HepG2 (cell line): ENCODE data around the gene SGIP1. TPM values are rescaled to one million over a fixed set of nuclear protein-coding genes. Genes with fewer than 3 reads are reported as not detected.

Experiments used
- ATAC-seq: fragments of 200-7000 bp; cut with Tn5 transposase; 3 replicates; pipeline ENCODE4 v1.9.1; 2020; ENCODE audit warnings: mild to moderate bottlenecking, moderate library complexity
- BruUV-seq: library from RNA; stranded (reverse); fragments of 400-500 nt; replicated peaks from 2 replicates; lab custom pipeline; 2021; lab: Mats Ljungman, UMichigan
- CTCF ChIA-PET: fragments of 300-600 bp; formaldehyde crosslinking; extraction: SDS; loops from one replicate; lab custom pipeline; 2021; ENCODE audit warnings: low total read pairs, inconsistent platforms, low intra/inter-chr PET ratio; lab: Yijun Ruan, JAX
- POLR2A ChIA-PET: fragments of 350-600 bp; sonication (Branson Sonifier 250); formaldehyde crosslinking; loops from one replicate; lab custom pipeline; 2020; ENCODE audit warnings: antibody characterized with exemption, inconsistent platforms; lab: Yijun Ruan, JAX
- DNase-seq: peaks from one replicate; pipeline ENCODE4 v3.0.0-alpha.2; 2015; ENCODE audit warnings: low spot score
- FAIRE-seq: peaks from 3 replicates; lab custom pipeline; 2011; peaks lifted over from hg19 to GRCh38; lab: Jason Lieb, UNC
- H2AFZ ChIP-seq: one replicate; pipeline ENCODE4 v1.6.1; 2011; ENCODE audit warnings: low read length, inconsistent platforms
- H3K27ac ChIP-seq: fragments of 300-600 bp; 3 replicates; pipeline ENCODE4 v1.8.0; 2011; ENCODE audit warnings: mixed run types, mild to moderate bottlenecking, mixed read lengths, low read length, inconsistent platforms; ENCODE audit not compliant: insufficient read depth; ENCODE audit errors: extremely low read length
- H3K27me3 ChIP-seq, 2 experiments: fragments of 200-600 bp in 1 of 2; 2 replicates in 1 of 2; 3 replicates in 1 of 2; pipeline versions ENCODE4 v1.6.0 to v1.8.0; 2011; ENCODE audit warnings: low read length in 2 of 2, mild to moderate bottlenecking in 2 of 2, moderate library complexity in 2 of 2, inconsistent platforms in 1 of 2; ENCODE audit not compliant: insufficient read depth in 2 of 2, control insufficient read depth in 1 of 2
- H3K36me3 ChIP-seq, 2 experiments: fragments of 200-600 bp in 1 of 2; replicated peaks in 1 of 2; 2 replicates in 1 of 2; 3 replicates in 1 of 2; pipeline versions ENCODE4 v1.5.1 to v1.8.0; 2011; ENCODE audit warnings: low read length in 2 of 2, inconsistent platforms in 1 of 2; ENCODE audit not compliant: insufficient read depth in 2 of 2, control insufficient read depth in 1 of 2
- H3K4me1 ChIP-seq: 2 replicates; pipeline ENCODE4 v1.5.1; 2012; ENCODE audit warnings: low read length, inconsistent platforms; ENCODE audit not compliant: insufficient read depth
- H3K4me2 ChIP-seq: 2 replicates; pipeline ENCODE4 v1.6.0; 2011; ENCODE audit warnings: low read depth, low read length, inconsistent platforms
- H3K4me3 ChIP-seq, 3 experiments: fragments of 200-600 bp in 1 of 3; sonication (generic), shearing (Covaris generic) in 1 of 3; replicated peaks in 1 of 3; 2 replicates each; pipeline ENCODE4 v1.5.1; 2011 to 2016; ENCODE audit warnings: low read length in 3 of 3, inconsistent platforms in 2 of 3, low read depth in 2 of 3, mild to moderate bottlenecking in 2 of 3, control low read depth in 1 of 3, mixed read lengths in 1 of 3; ENCODE audit not compliant: insufficient read depth in 1 of 3
- H3K79me2 ChIP-seq: one replicate; pipeline ENCODE4 v1.6.1; 2011; ENCODE audit warnings: low read length, inconsistent platforms; ENCODE audit not compliant: insufficient read depth
- H3K9ac ChIP-seq: 2 replicates; pipeline ENCODE4 v1.6.0; 2011; ENCODE audit warnings: mild to moderate bottlenecking, low read depth, low read length, inconsistent platforms; ENCODE audit not compliant: insufficient read depth
- H3K9me3 ChIP-seq: 2 replicates; pipeline ENCODE4 v1.5.1; 2012; ENCODE audit warnings: mild to moderate bottlenecking, low read length
- H4K20me1 ChIP-seq: 2 replicates; pipeline ENCODE4 v1.6.0; 2011; ENCODE audit warnings: inconsistent platforms, mild to moderate bottlenecking, low read length, moderate library complexity; ENCODE audit not compliant: insufficient read depth
- EED ChIP-seq: sonication (generic); formaldehyde crosslinking; IDR thresholded peaks from 2 replicates; pipeline ENCODE4 v1.5.0; 2020; ENCODE audit warnings: mild to moderate bottlenecking, missing genetic modification reagents
- NONO ChIP-seq, 2 experiments: fragments of 450-650 bp in 1 of 2; sonication (generic) in 1 of 2; formaldehyde crosslinking in 1 of 2; IDR thresholded peaks in 1 of 2; conservative IDR thresholded peaks in 1 of 2; 2 replicates each; pipeline versions ENCODE4 v1.6.1 to v1.8.0; 2017 to 2022; ENCODE audit warnings: mild to moderate bottlenecking in 1 of 2, missing genetic modification reagents in 1 of 2, moderate library complexity in 1 of 2
- REST ChIP-seq, 2 experiments: IDR thresholded peaks; 2 replicates each; pipeline ENCODE4 v1.6.1; 2011 to 2012; ENCODE audit warnings: low read length in 2 of 2, borderline replicate concordance in 1 of 2, low read depth in 1 of 2, mild to moderate bottlenecking in 1 of 2, moderate library complexity in 1 of 2
- ZFY ChIP-seq: sonication (generic); formaldehyde crosslinking; IDR thresholded peaks from 2 replicates; pipeline ENCODE4 v1.4.0; 2020; ENCODE audit warnings: missing genetic modification reagents
- ZNF292 ChIP-seq: sonication (generic); formaldehyde crosslinking; IDR thresholded peaks from 2 replicates; pipeline ENCODE4 v1.8.1; 2022; ENCODE audit warnings: mild to moderate bottlenecking, low read depth, missing genetic modification reagents, borderline replicate concordance
- in situ Hi-C: cut with HindIII; loops from 2 replicates; pipeline ENCODE4 v1.10.0; 2017; ENCODE audit warnings: low pct_unique_long_range_greater_than_20kb; ENCODE audit not compliant: extremely low pct_ligation_motif_present
- intact Hi-C: fragments of 100-400 bp; cut with micrococcal nuclease; formaldehyde crosslinking; loops from one replicate; pipeline ENCODE4 v1.10.0; 2022; ENCODE audit not compliant: unreplicated experiment
- polyA plus RNA-seq, 8 experiments: library from polyadenylated mRNA; depleted of rRNA in 3 of 8; stranded (reverse) in 7 of 8; unstranded in 1 of 8; fragments of >200 nt; fragmentation: Illumina TruSeq in 4 of 8; extraction: Trizol in 4 of 8; gene quantifications; 2 replicates each; pipeline versions ENCODE4 v1.2.1 to v1.2.3, GENCODE V29; 2011 to 2016; ENCODE audit warnings: low read depth in 4 of 8, missing spikeins in 1 of 8, mixed read lengths in 1 of 8; ENCODE audit not compliant: insufficient read depth in 1 of 8
- total RNA-seq, 5 experiments: library from RNA; depleted of rRNA; stranded (reverse); fragments of >200 nt; fragmentation: Illumina TruSeq; extraction: Trizol; gene quantifications; 2 replicates each; pipeline ENCODE4 v1.2.3, GENCODE V29; 2016; ENCODE audit warnings: low read depth in 1 of 5

SGIP1 gene
- total and polyA plus RNA-seq, 2 of the 13 experiments (the other 11 are each of a cell fraction or from before 2014, with no cell fraction given): not detected

DNA sequence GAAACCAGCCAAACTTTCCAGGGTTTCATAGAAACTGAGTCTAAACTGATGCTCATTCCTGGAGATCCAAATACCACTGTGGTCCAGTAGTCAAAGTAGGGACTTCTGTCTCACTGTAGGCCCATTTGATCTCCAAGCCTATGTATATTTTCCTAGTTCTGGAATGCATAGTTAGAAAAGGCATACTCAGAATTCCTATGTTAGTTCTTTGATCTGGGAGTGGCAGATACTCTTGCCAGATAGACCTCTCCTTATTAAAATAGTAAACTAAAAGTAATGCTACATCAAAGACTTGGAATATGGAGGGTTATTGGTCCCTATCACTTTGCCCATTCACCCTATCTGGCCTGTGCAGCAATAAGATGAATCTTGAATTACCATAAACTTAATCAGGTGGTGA lies 10.4 kb upstream of the SGIP1 start:
- TF ChIP-seq ZNF292 (CRISPR knock-in tag): no peak
- TF ChIP-seq REST (IDR thresholded peaks at IDR 0.05; ENCODE audit: borderline replicate concordance in 1 of 2, low read depth in 1 of 2, low read length in 2 of 2): no peak
- TF ChIP-seq ZFY (CRISPR knock-in tag): no peak
- TF ChIP-seq NONO (IDR thresholded peaks at IDR 0.05): no peak
- TF ChIP-seq NONO (CRISPR knock-in tag; conservative IDR thresholded peaks at IDR 0.05): no peak
- no peak for TF ChIP-seq EED (CRISPR knock-in tag)

More for the DNA sequence above, 10.4 kb upstream of the SGIP1 start:
- ATAC-seq (no peak), FAIRE-seq (no peak), DNase-seq (no peak)
- no peaks in the 10 kb centered on the region for H3K79me2 ChIP-seq
- no peaks in the 10 kb centered on the region for H3K9me3 ChIP-seq
- intact Hi-C loops (loop anchor here (1.0 kb wide), 1 partner anchor 20 kb away; no protein-coding TSS in a partner anchor), in situ Hi-C loops (no loop called here)
- ChIA-PET POLR2A (no interaction called here), CTCF (no interaction called here)
- no peaks in the 10 kb centered on the region for H4K20me1 ChIP-seq
- H2AFZ ChIP-seq: no peak overlapping the region
- H3K4me3 ChIP-seq: no peak overlapping the region
- peaks cover 16% of the 10 kb centered on the region; the same call in 1 of the 2 replicates for H3K4me1 ChIP-seq
- no peak overlapping the region for H3K4me2 ChIP-seq
- no peak overlapping the region for H3K27ac ChIP-seq
- H3K36me3 ChIP-seq: no peaks in the 10 kb centered on the region
- H3K9ac ChIP-seq: no peak overlapping the region
- BruUV-seq: no TSS peak
- no peaks in the 10 kb centered on the region for H3K27me3 ChIP-seq
